T-helper 22 cell (primary cell): Measurements from ENCODE around the gene FOXN3.
"Not testable (repeated sequence)": the region's sequence is repeated elsewhere in the genome, so short reads cannot be mapped to it uniquely, and the experiment has no call there.

Experiments
- DNase-seq: peaks from one replicate; pipeline ENCODE4 v3.0.0-alpha.2; 2020; ENCODE audit warnings: low read depth

The FOXN3 gene

DNA sequence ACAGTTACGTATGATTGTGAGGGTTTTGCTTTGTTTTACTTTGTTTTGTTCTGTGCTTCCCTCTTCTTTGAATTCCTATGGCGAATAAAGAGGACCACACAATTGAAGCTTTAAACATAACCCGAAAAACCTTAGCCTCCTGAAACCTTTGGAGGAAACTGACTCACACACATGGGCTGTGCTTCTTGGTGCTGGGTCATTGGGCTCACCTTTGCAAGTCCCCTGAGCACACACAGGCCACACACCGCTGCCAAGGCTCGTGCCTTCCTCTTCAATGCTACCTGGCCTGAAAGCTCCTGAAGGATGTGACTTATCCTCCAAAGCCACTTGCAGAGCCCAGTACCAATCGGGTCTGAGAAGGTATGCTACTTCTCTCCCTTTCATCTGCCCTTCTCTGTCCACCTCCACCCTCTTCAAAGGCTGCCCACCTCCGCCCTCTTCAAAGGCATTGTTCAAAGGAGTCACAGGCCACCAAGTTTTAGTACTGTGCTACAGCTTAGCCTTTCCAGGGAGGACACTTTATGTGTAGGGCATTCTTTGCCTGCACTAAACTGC lies 114.6 kb downstream of the FOXN3 start:
- DNase-seq, result no peak

DNA sequence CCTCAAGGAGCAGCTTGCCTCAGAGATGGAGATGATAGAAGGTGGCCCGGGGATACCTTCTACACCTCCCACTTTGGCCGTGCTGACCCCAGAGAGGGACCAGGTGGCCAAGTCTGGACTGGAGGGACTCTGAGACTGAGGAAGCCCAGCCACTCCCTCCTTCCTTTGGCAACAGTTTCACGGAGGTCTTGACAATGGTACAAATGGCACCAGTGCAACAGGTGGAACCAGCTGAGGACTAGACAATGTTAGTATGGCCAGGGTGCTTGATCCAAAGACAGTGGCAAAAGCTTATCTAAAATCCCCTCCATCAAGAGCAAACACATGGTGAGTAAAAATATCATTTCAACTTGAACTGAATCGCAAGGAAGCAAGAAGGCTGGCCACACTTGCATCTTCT lies 117.4 kb downstream of the FOXN3 start:
- no peak for DNase-seq

DNA sequence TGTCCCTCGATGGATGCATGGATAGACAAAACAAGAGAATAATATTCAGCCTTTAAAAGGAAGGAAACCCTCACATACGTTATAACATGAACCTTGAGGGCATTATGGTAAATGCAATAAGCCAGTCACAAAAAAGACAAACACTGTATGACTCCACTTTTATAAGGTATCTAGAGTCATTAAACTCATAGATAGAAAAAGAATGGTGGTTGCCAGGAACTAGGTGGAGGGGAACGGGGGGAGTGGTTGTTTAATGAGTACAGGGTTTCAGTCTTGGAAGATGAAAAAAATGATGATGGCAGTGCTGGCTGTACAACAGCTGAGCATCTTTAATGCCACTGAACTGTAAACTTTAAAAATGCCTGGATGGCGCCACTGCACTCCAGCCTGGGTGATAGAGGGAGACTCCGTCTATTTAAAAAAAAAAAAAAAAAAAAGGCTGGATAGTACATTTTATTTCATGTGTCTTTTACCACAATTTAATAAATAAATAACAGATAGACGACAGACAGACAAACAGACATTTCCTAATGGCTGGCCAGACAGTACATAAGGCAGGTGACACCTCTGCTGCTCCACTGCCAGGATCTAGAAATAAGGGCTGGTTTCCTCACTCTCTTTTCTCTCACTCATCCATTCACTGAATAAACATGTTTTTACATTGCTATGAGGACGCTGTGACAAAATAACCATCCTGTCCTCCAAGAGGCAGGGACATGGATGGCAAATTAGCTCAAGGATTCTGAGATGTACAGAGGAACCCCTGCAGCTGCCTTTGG lies 118.8 kb downstream of the FOXN3 start:
- DNase-seq, result no peak

DNA sequence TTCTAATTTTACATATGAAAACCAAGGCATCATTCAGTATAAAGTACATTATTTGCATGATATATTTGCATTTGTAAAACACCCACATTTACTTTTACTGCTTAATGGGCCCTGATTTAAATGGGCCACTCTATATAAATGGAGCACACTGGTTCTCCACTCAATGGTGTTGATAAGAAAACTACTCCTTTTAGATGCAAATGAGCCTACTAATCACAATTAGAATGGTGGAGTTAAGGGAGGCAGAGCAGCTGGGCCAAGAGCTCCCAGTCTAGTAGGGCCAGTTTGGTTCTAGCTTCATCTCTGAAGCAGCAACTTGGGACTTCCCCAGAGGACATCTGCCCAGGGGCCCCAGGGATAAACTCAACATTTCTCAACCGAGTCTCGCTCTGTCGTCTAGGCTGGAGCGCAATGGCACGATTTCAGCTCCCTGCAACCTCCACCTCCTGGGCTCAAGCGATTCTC lies 120.7 kb downstream of the FOXN3 start:
- no peak for DNase-seq

DNA sequence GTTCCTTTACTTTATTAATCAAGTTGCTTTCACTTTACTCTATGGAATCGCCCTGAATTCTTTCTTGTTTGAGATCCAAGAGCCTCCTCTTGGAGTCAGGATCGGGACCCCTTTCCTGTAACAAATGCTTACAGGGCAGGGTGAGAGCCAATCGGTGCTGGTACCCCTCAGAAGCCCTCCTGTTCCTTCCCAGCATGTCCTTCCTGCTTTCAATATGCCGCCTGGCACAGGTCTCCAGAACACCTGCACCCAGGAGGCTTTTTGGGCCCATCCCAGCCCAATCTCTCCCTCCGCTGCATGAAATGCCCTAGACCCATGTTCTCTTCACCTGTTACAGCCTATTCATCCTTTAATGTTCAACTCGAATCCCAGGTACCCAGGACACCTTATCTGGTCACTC lies 122.2 kb downstream of the FOXN3 start:
- DNase-seq, result no peak

DNA sequence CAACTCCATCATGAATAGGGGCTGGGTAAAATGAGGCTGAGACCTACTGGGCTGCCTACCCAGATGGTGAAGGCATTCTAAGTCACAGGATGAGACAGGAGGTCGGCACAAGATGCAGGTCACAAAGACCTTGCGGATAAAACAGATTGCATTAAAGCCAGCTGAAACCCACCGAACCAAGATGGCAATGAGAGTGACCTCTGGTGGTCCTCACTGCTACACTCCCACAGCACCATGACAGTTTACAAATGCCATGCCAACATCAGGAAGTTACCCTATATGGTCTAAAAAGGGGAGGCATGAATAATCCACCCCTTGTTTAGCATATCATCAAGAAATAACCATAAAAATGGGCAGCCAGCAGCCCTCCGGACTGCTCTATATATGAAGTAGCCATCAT lies 122.6 kb downstream of the FOXN3 start:
- DNase-seq, result not testable (repeated sequence)

DNA sequence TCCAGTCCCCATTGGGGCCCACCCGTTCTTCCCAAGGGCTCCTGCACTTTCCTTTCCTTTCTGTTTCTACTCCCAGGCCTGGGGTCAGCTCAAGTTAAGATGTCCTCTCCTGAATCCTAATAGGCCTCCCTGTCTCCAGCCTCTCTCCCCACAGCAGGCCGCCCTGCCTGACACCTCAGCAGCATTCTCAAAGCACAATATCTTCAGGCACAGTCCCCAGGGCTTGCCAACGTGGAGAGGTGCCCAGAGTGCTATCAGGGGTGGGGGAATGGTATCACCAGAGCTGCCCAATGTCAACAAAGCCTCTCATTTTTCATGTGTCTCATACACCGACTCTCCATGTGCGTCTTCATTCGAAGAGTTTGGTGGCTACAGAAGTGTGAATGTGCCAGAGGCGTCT lies 123.0 kb downstream of the FOXN3 start:
- no peak for DNase-seq

DNA sequence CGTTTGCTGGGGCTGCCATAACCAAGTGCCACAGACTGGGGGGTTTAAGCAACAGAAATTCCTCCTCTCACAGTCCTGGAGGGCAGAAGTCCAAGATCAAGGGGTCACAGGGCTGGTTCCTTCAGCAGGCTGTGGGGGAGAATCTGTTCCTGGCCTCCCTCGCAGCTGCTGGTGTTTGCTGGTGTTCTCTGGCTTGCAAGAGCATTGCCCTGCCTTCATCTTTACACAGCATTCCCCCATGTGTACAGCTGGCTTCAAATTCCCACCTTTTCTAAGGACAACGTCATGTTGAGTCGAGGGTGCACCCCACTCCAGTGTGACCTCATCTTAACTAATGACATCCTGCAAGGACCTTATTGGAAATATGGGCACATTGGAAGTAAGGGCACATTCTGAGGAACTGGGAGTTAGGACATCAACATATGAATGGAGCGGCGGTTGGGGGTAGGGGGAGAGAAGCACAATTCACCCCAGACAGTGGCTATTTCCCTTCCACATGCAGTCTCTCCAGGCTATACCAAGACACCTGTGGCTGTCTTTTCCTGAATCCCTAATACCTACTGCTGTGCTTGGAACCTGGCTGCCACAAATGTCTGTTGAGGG lies 123.6 kb downstream of the FOXN3 start:
- DNase-seq, result no peak

DNA sequence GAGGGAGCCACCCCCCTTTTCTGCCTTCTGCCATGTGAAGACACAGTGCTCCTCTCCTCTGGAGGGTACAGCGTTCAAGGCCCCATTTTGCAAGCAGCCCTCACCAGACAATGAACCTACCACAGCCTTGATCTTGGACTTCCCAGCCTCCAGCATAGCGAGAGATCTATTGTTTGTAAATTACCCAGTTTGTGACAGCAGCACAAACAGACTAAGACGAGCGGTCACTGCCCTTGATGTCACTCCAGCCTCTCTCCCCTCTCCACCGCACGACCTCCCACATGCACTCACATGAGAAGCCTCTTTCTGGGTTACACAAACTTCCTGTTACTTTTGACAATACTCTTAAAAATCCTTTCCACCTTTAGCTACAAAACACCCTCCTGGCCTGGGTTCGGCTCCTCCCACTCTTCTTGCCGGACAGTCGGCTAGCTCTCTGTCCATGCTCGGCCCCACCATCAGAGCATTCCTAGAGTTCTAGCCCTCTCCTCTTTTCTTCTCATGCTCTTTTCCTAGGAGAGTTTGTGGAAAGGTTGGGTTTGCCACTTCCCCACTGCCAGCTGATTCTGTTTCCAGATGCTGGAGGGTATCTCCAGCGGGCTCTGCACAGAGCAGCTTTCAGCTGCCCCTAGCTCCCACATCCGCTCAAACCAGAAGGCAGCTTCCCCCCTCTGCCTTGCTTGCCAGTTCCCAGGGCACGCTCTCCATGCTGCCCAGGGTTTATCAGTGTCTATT lies 124.3 kb downstream of the FOXN3 start:
- no peak for DNase-seq

DNA sequence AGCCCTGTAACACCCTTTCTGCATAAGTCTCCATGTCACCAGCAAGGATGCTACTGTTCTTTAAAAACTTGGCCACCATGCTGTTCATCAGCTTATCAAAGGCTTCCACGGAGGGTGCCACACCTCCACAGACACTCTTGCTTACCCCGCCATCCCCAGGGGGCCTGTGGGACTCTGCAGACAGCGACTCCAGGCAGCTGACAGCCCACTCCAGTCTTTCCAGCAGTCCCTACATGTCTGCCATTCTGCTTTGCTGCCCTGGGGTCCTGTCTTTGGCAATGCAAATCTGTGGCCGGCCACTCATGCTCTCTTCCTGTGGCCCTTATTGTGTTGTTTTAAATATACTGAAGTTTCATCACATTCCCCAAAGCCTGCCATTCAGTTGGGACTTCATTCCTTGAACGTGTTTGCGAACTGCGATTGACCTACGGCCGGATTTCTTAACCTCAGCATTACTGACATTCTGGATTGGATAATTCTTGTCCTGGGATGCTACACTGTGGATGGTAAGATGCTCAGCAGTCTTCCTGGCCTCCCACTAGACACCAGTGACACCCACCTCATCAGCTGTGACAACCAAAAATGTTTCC lies 125.6 kb downstream of the FOXN3 start:
- no peak for DNase-seq

DNA sequence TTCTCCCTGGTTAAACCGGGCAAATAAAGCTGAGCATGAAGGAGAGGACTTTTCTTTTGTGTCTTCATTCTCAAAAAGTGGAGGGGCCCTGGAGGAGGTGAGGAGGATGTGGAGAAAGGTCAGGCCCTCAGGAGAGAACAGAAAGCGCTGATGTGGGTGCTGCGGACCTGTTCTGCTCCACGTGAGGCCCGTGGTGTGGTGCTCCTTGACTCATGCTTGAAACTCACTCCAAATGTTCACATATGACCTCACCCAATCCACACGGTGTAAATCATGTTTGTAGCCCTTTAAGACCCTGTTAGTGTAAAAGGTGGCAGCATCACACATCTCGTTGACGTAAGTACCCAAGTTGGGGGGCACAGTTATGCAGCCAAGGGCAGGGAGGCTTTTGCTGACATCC lies 126.2 kb downstream of the FOXN3 start:
- DNase-seq, result no peak

DNA sequence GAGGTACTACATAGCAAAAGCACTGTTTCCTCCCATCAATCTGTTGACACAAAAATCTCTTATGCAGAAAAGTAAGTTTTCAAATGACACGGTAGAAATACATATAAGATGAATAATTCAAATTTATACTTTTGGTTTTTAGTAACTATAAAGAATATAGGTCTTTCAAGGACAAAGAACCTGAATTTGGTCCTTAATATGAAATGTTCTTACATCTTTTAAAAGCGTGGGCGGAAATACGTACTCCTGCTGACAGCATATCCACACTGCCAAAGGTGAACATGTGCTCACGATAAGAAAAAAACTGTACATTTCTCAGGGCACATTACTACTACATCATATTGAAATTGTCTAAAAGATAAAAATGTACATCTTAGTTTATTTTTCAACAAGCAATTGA lies 127.6 kb downstream of the FOXN3 start:
- no peak for DNase-seq

DNA sequence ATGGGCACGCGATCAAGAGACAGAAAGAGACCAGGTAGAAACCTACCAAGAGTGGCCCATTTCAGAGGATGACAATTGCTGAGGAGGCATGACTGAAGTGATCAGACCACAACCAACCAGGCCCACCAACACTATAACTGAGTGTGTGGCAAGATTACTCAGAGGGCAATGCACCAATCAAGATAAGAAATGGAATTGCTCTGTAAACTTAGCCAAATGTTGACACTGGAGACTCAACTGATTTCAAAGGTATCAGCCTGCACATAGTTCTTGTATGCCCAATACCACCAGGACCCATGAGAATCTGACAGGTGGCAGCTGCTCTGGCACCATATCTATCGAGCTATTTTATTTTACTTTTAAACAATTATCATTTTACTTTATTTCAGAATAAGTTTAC lies 128.9 kb downstream of the FOXN3 start:
- DNase-seq, result no peak

DNA sequence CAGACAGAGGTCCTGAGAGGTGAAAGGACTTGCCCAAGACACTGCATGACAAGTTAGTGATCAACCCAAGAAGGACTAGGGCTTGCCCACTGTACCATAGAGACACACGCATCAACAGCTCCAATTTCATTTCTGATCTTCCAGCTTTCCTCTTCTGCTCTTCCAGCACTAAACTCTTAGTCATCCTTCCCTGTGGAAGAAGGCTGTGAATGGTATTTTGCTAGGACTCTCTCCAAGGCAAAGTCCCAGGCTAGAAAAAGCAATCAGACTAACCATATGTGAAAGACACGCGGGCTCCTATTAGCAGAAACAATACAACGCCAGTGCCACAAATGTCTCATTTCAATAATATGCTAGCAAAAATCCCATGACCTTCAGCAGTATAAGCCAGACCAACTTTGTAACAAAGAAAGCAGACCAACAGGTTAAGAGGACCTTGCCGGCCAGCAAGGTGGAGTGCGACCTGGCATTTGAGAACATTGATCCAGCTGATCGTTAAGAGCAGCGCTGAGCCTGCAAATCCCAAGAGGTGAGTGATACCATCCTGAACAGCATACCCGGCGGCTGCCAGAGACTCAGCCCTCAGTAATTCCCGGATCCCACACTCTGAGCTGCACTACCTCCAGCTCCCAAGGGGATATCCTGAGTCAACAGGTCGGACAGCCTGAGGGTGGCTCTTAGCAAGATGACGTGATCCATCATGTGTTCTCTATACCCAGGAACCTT lies 132.5 kb downstream of the FOXN3 start:
- no peak for DNase-seq

DNA sequence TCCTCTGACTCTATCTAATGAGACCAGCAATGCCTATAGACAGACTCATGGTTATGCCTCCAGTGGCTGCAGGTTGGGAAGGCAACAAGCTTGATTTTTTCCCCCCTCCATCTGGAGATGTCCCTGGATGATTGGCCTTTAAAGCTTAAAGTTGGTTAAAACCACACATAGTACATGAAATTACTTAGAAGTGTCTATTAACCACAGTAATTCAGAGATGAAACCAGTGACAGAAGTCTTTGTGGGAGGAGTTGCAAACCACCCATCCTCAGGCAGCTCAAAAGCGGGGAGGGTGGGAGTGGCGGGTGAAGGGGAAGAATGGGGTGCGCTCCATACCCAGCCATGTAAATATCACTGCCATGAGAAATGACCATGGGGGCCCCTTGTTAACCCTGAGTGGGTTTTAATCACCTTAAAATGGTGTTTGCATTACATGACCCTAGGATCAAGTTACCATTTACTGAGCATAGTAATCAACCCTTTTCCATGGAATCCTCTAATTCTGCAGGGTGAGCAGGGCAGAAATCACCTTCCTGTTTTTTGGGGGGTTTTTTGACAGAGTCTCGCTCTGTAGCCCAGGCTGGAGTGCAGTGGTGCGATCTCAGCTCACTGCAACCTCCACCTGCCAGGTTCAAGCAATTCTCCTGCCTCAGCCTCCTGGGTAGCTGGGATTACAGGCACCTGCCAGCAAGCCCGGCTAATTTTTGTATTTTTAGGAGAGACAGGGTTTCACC lies 133.5 kb downstream of the FOXN3 start:
- DNase-seq, result no peak

DNA sequence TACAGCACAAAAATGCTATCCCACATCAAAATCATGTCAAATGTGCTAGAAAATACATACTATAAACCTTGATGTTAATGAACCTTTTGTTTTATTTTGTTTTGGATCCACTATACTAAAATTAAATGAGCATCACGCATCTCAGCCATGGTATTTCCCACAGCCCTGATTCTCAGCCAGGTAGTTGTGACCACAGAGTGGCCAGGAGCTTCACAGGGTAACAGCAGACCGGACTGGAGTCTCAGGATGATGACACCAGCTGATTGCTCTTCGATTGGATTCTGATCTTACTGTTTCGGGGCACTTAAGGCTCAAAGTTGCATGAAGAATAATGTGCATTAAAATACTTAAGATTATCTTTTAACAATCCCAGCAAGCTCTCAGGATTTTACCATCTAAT lies 134.8 kb downstream of the FOXN3 start:
- no peak for DNase-seq

DNA sequence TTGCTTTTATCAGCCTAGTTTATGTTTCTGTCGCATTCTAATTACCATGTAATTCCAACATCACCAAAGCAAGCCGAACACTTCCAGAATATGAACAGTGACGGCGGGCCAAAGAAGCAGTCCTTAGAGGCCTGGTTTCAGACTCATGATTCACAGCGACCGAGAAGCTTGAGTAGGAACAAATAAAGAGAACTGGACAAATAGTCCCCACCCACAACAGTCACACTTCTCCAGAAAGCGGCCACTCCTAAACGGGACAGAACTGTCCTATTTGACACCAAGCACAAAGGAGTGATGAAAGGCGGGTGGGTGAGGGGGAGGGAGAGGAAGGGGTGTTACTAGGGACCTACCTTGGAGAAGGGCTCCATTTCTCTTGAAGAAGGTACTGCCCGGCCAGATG lies 136.4 kb downstream of the FOXN3 start:
- DNase-seq, result no peak

DNA sequence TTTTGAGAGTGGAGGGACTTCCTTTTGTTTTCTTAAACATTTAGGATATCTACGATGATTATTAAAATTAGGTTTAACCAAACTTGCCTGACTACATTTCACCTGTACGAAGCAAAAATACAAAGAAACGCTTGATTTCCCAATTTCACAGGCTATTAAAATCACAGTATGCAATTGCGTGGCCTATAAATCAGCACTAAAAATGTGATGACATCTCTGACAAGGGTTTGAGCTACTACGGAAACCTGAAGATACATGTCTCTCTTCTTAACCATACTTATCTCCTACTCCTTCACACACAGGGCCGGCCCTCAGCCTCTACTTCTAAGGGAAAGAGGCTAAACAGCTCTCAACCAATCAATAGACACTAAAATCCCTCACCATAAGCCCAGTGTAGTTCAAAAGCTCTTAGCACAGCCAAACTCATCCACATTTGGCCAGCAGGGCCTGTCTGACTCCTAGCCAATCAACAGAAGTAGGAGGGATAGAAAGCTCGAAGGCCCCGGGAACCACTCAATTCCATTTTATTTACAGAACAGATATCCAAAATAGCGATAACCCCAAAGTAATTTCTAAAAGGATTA lies 137.3 kb downstream of the FOXN3 start:
- no peak for DNase-seq

DNA sequence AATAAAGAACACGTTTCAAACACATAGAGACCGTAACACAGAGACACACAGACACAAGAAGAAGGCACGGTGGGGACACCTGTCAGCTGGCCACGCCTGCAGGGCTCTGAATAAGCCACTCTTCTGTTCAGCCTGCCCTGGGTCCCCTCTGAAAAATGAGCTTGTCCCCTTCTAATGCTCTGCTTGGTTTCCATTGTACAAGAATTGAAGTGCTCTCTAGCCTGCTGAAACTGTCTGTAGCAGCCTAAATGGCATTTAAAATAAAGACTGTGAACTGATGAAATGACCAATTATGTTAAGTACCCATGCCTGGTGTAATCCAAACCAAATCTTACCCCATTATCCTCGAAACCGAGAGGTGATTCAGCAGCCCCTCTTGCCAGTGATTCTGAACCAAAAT lies 139.8 kb downstream of the FOXN3 start:
- no peak for DNase-seq

DNA sequence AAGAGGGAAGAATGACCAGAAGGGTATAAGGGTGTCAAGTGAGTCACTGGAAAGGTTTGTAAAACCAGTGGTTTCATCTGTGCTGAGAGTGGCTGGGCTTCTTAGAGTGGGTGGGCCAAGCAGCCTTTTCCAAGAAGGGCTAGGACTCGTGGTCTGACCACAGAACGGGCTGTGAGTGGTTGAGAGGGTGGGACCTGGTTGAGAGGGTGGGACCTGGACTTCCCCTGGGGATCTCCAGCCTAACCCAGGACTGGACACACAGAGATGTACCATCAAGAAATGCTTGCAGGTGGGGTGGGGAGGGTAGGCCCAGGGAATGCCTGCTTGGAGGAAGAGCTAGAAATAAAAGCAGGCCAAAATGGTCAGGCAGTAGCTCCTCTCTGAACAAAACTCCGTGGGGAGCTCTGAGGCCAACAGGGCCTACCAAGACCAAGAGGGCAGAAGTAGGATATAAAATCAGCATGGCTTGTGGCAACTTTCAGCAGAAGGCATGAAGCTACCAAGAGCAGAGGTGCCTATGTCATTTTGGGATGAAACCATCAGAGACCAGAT lies 140.5 kb downstream of the FOXN3 start:
- DNase-seq, result no peak
